ENCODE data around the gene OLFM4.

DNA sequence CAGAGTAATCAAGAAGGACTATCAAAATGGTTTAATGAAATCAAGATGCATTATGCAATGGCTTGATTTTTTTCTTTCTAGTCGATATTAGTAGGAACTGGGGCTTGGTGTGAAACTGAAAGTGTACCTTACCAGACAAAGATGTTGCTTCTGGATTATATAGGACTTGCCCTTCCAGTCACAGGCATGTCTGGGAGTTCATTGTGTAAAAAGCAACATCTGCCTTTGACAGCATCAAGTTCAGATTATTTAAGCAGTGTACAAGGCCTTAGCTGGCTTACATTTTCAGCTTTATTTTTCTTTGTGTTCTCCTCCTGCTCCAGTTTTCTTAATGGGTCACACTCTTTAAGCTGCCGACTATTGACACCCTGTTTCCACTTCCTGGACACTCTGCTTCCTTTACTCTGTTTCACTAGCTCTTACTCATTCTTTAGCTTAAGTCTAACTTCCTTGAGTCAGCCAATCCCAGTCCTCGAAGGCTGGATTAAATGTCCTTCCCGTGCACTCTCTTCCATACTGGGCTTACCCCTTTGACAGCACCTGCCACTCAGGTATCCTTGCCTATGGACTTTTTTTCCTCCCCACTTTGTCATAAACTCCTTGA is 29.4 kb upstream of the OLFM4 start:
- TF ChIP-seq, protein P1, sequence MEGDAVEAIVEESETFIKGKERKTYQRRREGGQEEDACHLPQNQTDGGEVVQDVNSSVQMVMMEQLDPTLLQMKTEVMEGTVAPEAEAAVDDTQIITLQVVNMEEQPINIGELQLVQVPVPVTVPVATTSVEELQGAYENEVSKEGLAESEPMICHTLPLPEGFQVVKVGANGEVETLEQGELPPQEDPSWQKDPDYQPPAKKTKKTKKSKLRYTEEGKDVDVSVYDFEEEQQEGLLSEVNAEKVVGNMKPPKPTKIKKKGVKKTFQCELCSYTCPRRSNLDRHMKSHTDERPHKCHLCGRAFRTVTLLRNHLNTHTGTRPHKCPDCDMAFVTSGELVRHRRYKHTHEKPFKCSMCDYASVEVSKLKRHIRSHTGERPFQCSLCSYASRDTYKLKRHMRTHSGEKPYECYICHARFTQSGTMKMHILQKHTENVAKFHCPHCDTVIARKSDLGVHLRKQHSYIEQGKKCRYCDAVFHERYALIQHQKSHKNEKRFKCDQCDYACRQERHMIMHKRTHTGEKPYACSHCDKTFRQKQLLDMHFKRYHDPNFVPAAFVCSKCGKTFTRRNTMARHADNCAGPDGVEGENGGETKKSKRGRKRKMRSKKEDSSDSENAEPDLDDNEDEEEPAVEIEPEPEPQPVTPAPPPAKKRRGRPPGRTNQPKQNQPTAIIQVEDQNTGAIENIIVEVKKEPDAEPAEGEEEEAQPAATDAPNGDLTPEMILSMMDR (optimal IDR thresholded peaks at IDR 0.05 in 1 of 3, IDR thresholded peaks at IDR 0.05 in 1 of 3, conservative IDR thresholded peaks at IDR 0.05 in 1 of 3; ENCODE audit: extremely low read depth in 1 of 3, insufficient read depth in 2 of 3, low read length in 3 of 3) = no peak
- TF ChIP-seq EZH2 (IDR thresholded peaks at IDR 0.05; ENCODE audit: low read length) = no peak
